ENCODE results near the gene MSI2.

GRCh38 chr17:57505841-57506773 lies 249.8 kb downstream of the MSI2 start:
- TF ChIP-seq BHLHE40 (IDR thresholded peaks at IDR 0.05; ENCODE audit: borderline replicate concordance): no peak
- TF ChIP-seq, protein P1, sequence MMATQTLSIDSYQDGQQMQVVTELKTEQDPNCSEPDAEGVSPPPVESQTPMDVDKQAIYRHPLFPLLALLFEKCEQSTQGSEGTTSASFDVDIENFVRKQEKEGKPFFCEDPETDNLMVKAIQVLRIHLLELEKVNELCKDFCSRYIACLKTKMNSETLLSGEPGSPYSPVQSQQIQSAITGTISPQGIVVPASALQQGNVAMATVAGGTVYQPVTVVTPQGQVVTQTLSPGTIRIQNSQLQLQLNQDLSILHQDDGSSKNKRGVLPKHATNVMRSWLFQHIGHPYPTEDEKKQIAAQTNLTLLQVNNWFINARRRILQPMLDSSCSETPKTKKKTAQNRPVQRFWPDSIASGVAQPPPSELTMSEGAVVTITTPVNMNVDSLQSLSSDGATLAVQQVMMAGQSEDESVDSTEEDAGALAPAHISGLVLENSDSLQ (IDR thresholded peaks at IDR 0.05): no peak
- TF ChIP-seq ELF4 (IDR thresholded peaks at IDR 0.05): no peak
- TF ChIP-seq FOXM1 (IDR thresholded peaks at IDR 0.05; ENCODE audit: borderline replicate concordance): no peak
- TF ChIP-seq TARDBP (IDR thresholded peaks at IDR 0.05): no peak

Measured in HEK293T (cell line).